H9 (cell line): Measurements from ENCODE around the gene UBA5. TPM values are rescaled to one million over a fixed set of nuclear protein-coding genes. Genes with fewer than 3 reads are reported as not detected.

ENCODE experiments used
- DNase-seq: peaks from one replicate; pipeline ENCODE4 v3.0.0-alpha.2; 2017
- H2AFZ ChIP-seq: one replicate; pipeline ENCODE4 v1.6.1; 2013; ENCODE audit warnings: mild to moderate bottlenecking, low read length, control low read depth, moderate library complexity
- H2AK5ac ChIP-seq: 2 replicates; pipeline ENCODE4 v1.6.1; 2013; ENCODE audit warnings: low read length, control low read depth, mixed read lengths; ENCODE audit not compliant: insufficient read length
- H2BK120ac ChIP-seq: one replicate; pipeline ENCODE4 v1.6.1; 2013; ENCODE audit warnings: low read depth, mild to moderate bottlenecking, low read length, control low read depth, inconsistent platforms; ENCODE audit not compliant: poor library complexity, severe bottlenecking
- H2BK12ac ChIP-seq: 2 replicates; pipeline ENCODE4 v1.6.1; 2013; ENCODE audit warnings: low read length, control low read depth, mixed read lengths, low read depth; ENCODE audit not compliant: insufficient read length
- H2BK15ac ChIP-seq: 2 replicates; pipeline ENCODE4 v1.6.1; 2013; ENCODE audit warnings: low read depth, low read length, control low read depth
- H2BK20ac ChIP-seq: one replicate; pipeline ENCODE4 v1.6.1; 2013; ENCODE audit warnings: low read depth, mild to moderate bottlenecking, low read length, control low read depth, inconsistent platforms; ENCODE audit not compliant: poor library complexity, severe bottlenecking
- H2BK5ac ChIP-seq: 2 replicates; pipeline ENCODE4 v1.6.1; 2013; ENCODE audit warnings: low read length, control low read depth, mixed read lengths; ENCODE audit not compliant: insufficient read length
- H3K14ac ChIP-seq: 2 replicates; pipeline ENCODE4 v1.6.1; 2013; ENCODE audit warnings: low read length, control low read depth; ENCODE audit not compliant: insufficient read depth
- H3K18ac ChIP-seq: 2 replicates; pipeline ENCODE4 v1.6.1; 2013; ENCODE audit warnings: low read depth, mild to moderate bottlenecking, mixed read lengths, low read length, control low read depth; ENCODE audit not compliant: insufficient read length
- H3K23ac ChIP-seq: 2 replicates; pipeline ENCODE4 v1.6.1; 2013; ENCODE audit warnings: low read length, control low read depth, mixed read lengths, low read depth; ENCODE audit not compliant: insufficient read length
- H3K23me2 ChIP-seq: 2 replicates; pipeline ENCODE4 v1.6.1; 2013; ENCODE audit warnings: low read depth, mild to moderate bottlenecking, mixed read lengths, low read length, control low read depth; ENCODE audit not compliant: insufficient read length, poor library complexity, severe bottlenecking
- H3K27ac ChIP-seq: 2 replicates; pipeline ENCODE4 v1.5.1; 2013; ENCODE audit warnings: low read length, control low read depth, mixed read lengths, low read depth; ENCODE audit not compliant: insufficient read length
- H3K27me3 ChIP-seq: 2 replicates; pipeline ENCODE4 v1.6.1; 2013; ENCODE audit warnings: low read length, control low read depth, inconsistent platforms; ENCODE audit not compliant: insufficient read depth
- H3K4ac ChIP-seq: 2 replicates; pipeline ENCODE4 v1.6.1; 2013; ENCODE audit warnings: low read depth, mild to moderate bottlenecking, control low read depth, inconsistent platforms, low read length, moderate library complexity
- H3K4me1 ChIP-seq: 2 replicates; pipeline ENCODE4 v1.6.1; 2013; ENCODE audit warnings: low read length, control low read depth, inconsistent platforms; ENCODE audit not compliant: insufficient read depth
- H3K4me2 ChIP-seq: 2 replicates; pipeline ENCODE4 v1.6.1; 2013; ENCODE audit warnings: low read length, control low read depth, mixed read lengths; ENCODE audit not compliant: insufficient read length, insufficient read depth
- H3K56ac ChIP-seq: 2 replicates; pipeline ENCODE4 v1.6.1; 2013; ENCODE audit warnings: low read depth, mild to moderate bottlenecking, mixed read lengths, low read length, control low read depth; ENCODE audit not compliant: insufficient read length
- H3K79me1 ChIP-seq: 2 replicates; pipeline ENCODE4 v1.6.1; 2013; ENCODE audit warnings: low read depth, mild to moderate bottlenecking, moderate library complexity, low read length, control low read depth, inconsistent platforms; ENCODE audit not compliant: insufficient read depth, poor library complexity, severe bottlenecking
- H3K79me2 ChIP-seq: 2 replicates; pipeline ENCODE4 v1.6.1; 2013; ENCODE audit warnings: low read length, control low read depth, inconsistent platforms; ENCODE audit not compliant: insufficient read depth
- H3K9ac ChIP-seq: 2 replicates; pipeline ENCODE4 v1.6.1; 2013; ENCODE audit warnings: low read length, control low read depth, mixed read lengths; ENCODE audit not compliant: insufficient read length; ENCODE audit errors: extremely low read depth
- H3K9me3 ChIP-seq: one replicate; pipeline ENCODE4 v1.6.1; 2013; ENCODE audit warnings: low read depth, low read length, inconsistent platforms; ENCODE audit not compliant: control insufficient read depth
- H3T11ph ChIP-seq: one replicate; pipeline ENCODE4 v1.6.1; 2013; ENCODE audit warnings: mild to moderate bottlenecking, low read length, control low read depth, inconsistent platforms
- H4K20me1 ChIP-seq: one replicate; pipeline ENCODE4 v1.6.1; 2013; ENCODE audit not compliant: control insufficient read depth, insufficient read length, insufficient read depth
- H4K5ac ChIP-seq: 2 replicates; pipeline ENCODE4 v1.6.1; 2013; ENCODE audit warnings: low read depth, mild to moderate bottlenecking, mixed read lengths, low read length, control low read depth; ENCODE audit not compliant: insufficient read length
- H4K8ac ChIP-seq: replicated peaks from 2 replicates; pipeline ENCODE4 v1.6.1; 2013; ENCODE audit warnings: low read length, control low read depth, mixed read lengths, low read depth; ENCODE audit not compliant: insufficient read length
- H4K91ac ChIP-seq: 2 replicates; pipeline ENCODE4 v1.6.1; 2013; ENCODE audit warnings: low read depth, mild to moderate bottlenecking, moderate library complexity, mixed read lengths, low read length, control low read depth; ENCODE audit not compliant: insufficient read length
- H3K27ac Mint-ChIP-seq, 3 experiments: 2 replicates in 2 of 3; 3 replicates in 1 of 3; pipeline ENCODE4 v1.8.0; 2020 to 2021; ENCODE audit warnings: mixed read lengths in 3 of 3, mild to moderate bottlenecking in 1 of 3, moderate library complexity in 1 of 3
- H3K27me3 Mint-ChIP-seq: 2 replicates; pipeline ENCODE4 v1.8.0; 2021; ENCODE audit warnings: low read depth, mild to moderate bottlenecking, moderate library complexity, mixed read lengths
- H3K36me3 Mint-ChIP-seq, 3 experiments: 2 replicates in 2 of 3; 3 replicates in 1 of 3; pipeline ENCODE4 v1.8.0; 2020 to 2021; ENCODE audit warnings: low read depth in 3 of 3, mixed read lengths in 3 of 3; ENCODE audit not compliant: insufficient read depth in 1 of 3
- H3K4me1 Mint-ChIP-seq, 2 experiments: 2 replicates each; pipeline ENCODE4 v1.8.0; 2020; ENCODE audit warnings: mixed read lengths in 2 of 2
- H3K4me3 Mint-ChIP-seq, 2 experiments: 2 replicates in 1 of 2; 3 replicates in 1 of 2; pipeline ENCODE4 v1.8.0; 2020 to 2021; ENCODE audit warnings: mild to moderate bottlenecking in 2 of 2, mixed read lengths in 2 of 2, moderate library complexity in 1 of 2
- H3K9me3 Mint-ChIP-seq, 2 experiments: 2 replicates in 1 of 2; 3 replicates in 1 of 2; pipeline ENCODE4 v1.8.0; 2020; ENCODE audit warnings: mild to moderate bottlenecking in 2 of 2, mixed read lengths in 2 of 2, moderate library complexity in 1 of 2
- CTCF ChIP-seq: fragments of 200-600 bp; sonication (generic); conservative IDR thresholded peaks from 3 replicates; pipeline ENCODE4 v1.8.0; 2021; ENCODE audit warnings: antibody characterized with exemption, mild to moderate bottlenecking
- WGBS: extraction: QIAGEN DNeasy Blood & Tissue Kit; methylation state at CpG from one replicate; pipeline ENCODE4 v1.1.7; 2013; ENCODE audit warnings: missing lambda C conversion rate, low lambda C conversion rate, mixed read lengths; ENCODE audit not compliant: insufficient read length; ENCODE audit errors: extremely low coverage; 5-methylcytosine and 5-hydroxymethylcytosine counted together
- total RNA-seq: library from RNA; stranded (reverse); gene quantifications from 2 replicates; pipeline ENCODE4 v1.2.1, GENCODE V29; 2021

UBA5 gene
- total RNA-seq, 1 experiment from 2014 or later = 37.7 TPM

DNA sequence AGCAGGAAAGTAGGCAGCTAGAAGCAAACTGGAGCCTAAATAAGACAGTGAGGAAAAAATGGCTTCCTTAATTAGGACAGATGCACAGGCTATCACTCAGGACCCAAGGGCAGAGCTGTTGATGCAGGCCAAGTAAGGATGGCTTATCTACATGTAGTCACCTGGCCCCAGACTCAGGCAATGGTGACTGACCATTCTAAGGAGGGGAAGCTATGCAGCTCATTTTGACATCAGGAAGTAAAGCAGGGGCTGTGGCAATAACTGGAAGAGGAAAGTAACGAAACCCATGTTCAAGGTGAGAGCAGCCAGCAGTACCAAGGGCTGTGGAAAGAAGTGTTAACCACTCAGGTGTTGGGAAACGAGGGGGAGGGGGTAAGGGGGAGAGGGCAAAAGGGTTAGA, 16.8 kb upstream of the UBA5 start:
- H3K4me1 Mint-ChIP-seq = no peaks in the 10 kb centered on the region
- H2BK5ac ChIP-seq = no peak overlapping the region
- H2BK15ac ChIP-seq = no peak overlapping the region
- no peak overlapping the region for H3K4me3 Mint-ChIP-seq
- no peak overlapping the region for H2BK12ac ChIP-seq
- no peaks in the 10 kb centered on the region for H3K79me1 ChIP-seq
- H3K27ac Mint-ChIP-seq = peak overlapping the region in 1 of 3 experiments; percentile 87; a peak in 2 of 7 replicates
- no peak overlapping the region for H2AK5ac ChIP-seq
- H2AFZ ChIP-seq = no peak overlapping the region
- H2BK120ac ChIP-seq = no peak overlapping the region
- H3K4me1 ChIP-seq = no peaks in the 10 kb centered on the region
- no peak overlapping the region for H4K5ac ChIP-seq
- H3K56ac ChIP-seq = no peak overlapping the region
- no peaks in the 10 kb centered on the region for H3K9me3 ChIP-seq
- H3K27ac ChIP-seq = no peak overlapping the region
- H3K27me3 ChIP-seq = no peaks in the 10 kb centered on the region
- H3K23me2 ChIP-seq = no peaks in the 10 kb centered on the region
- H3K23ac ChIP-seq = no peak overlapping the region
- H2BK20ac ChIP-seq = no peak overlapping the region
- no peak overlapping the region for H4K8ac ChIP-seq
- H3T11ph ChIP-seq = no peak overlapping the region
- WGBS = no CpG with 5 or more reads among the region's 2 CpGs
- DNase-seq = no peak
- H3K4me2 ChIP-seq = no peak overlapping the region
- H3K27me3 Mint-ChIP-seq = no peaks in the 10 kb centered on the region
- H3K14ac ChIP-seq = no peak overlapping the region
- H3K36me3 Mint-ChIP-seq = peaks cover 0 to 8% (median 4%) of the 10 kb centered on the region in 3 experiments; a peak in 2 of 7 replicates
- TF ChIP-seq CTCF = no peak
- H3K18ac ChIP-seq = no peak overlapping the region
- H3K4ac ChIP-seq = no peak overlapping the region
- no peak overlapping the region for H3K9ac ChIP-seq
- H3K9me3 Mint-ChIP-seq = no peaks in the 10 kb centered on the region
- H3K79me2 ChIP-seq = no peaks in the 10 kb centered on the region
- H4K91ac ChIP-seq = no peak overlapping the region
- no peaks in the 10 kb centered on the region for H4K20me1 ChIP-seq
